AG04450 (cell line): ENCODE data around the gene TPD52L1. TPM values are rescaled to one million over a fixed set of nuclear protein-coding genes. Genes with fewer than 3 reads are reported as not detected.

Experiments used
- CTCF ChIA-PET: fragments of 300-600, 350-600 bp; formaldehyde crosslinking; extraction: SDS; loops from one replicate; lab custom pipeline; 2022; ENCODE audit warnings: antibody characterized with exemption, inconsistent platforms; lab: Charles Lee
- POLR2A ChIA-PET: fragments of 350-600 bp; formaldehyde crosslinking; extraction: SDS; loops from one replicate; lab custom pipeline; 2021; ENCODE audit warnings: antibody characterized with exemption, inconsistent platforms; lab: Yijun Ruan, JAX
- DNase-seq: peaks from one replicate; pipeline ENCODE4 v3.0.0-alpha.2; 2011; ENCODE audit warnings: low read depth, low spot score
- H3K27ac ChIP-seq: one replicate; pipeline ENCODE4 v1.5.1; 2012; ENCODE audit warnings: low read depth, low read length, control low read depth
- H3K27me3 ChIP-seq: one replicate; pipeline ENCODE4 v1.6.0; 2012; ENCODE audit warnings: low read length; ENCODE audit not compliant: control insufficient read depth, insufficient read depth
- H3K4me3 ChIP-seq: 2 replicates; pipeline ENCODE4 v1.5.1; 2011; ENCODE audit warnings: mild to moderate bottlenecking, low read depth, low read length, control low read depth
- H3K9me3 ChIP-seq: 2 replicates; pipeline ENCODE4 v1.5.1; 2012; ENCODE audit warnings: low read length; ENCODE audit not compliant: control insufficient read depth, insufficient read depth
- CTCF ChIP-seq: IDR thresholded peaks from 2 replicates; pipeline ENCODE4 v1.5.1; 2011; ENCODE audit warnings: low read depth, low read length, control low read depth, inconsistent platforms
- polyA plus RNA-seq: library from polyadenylated mRNA; depleted of rRNA; stranded (reverse); fragments of >200 nt; gene quantifications from 2 replicates; pipeline ENCODE4 v1.2.3, GENCODE V29; 2011

Gene TPD52L1
- polyA plus RNA-seq, 1 experiment: 11.1 TPM

GRCh38 chr6:125287718-125288117 is 134.1 kb downstream of the TPD52L1 start:
- ChIA-PET POLR2A (no interaction called here), CTCF (no interaction called here)
- no peak for DNase-seq
- Histone ChIP-seq H3K9me3 (peaks cover 3% of the 10 kb centered on the region; the same call in 1 of the 2 replicates), H3K4me3 (no peak overlapping the region), H3K27me3 (no peaks in the 10 kb centered on the region), H3K27ac (no peak overlapping the region)
- no peak for TF ChIP-seq CTCF

GRCh38 chr6:125293587-125293986 is 140.0 kb downstream of the TPD52L1 start:
- ChIA-PET POLR2A (no interaction called here), CTCF (no interaction called here)
- no peak for DNase-seq
- no peaks in the 10 kb centered on the region for H3K9me3 ChIP-seq
- no peak for TF ChIP-seq CTCF
- H3K27me3 ChIP-seq: no peaks in the 10 kb centered on the region
- no peak overlapping the region for H3K27ac ChIP-seq
- H3K4me3 ChIP-seq: no peak overlapping the region

GRCh38 chr6:125294036-125294435 is 140.5 kb downstream of the TPD52L1 start:
- POLR2A ChIA-PET: no interaction called here
- no peaks in the 10 kb centered on the region for H3K27me3 ChIP-seq
- TF ChIP-seq CTCF: no peak
- CTCF ChIA-PET: no interaction called here
- H3K27ac ChIP-seq: no peak overlapping the region
- no peaks in the 10 kb centered on the region for H3K9me3 ChIP-seq
- no peak for DNase-seq
- no peak overlapping the region for H3K4me3 ChIP-seq

- Histone ChIP-seq H3K27ac (no peak overlapping the region), H3K9me3 (no peaks in the 10 kb centered on the region), H3K27me3 (no peaks in the 10 kb centered on the region), H3K4me3 (no peak overlapping the region)
- ChIA-PET POLR2A (no interaction called here), CTCF (no interaction called here)
- no peak for DNase-seq
- no peak for TF ChIP-seq CTCF
Measured at GRCh38 chr6:125294925-125295324, 141.4 kb downstream of the TPD52L1 start.

- no peaks in the 10 kb centered on the region for H3K27me3 ChIP-seq
- no peak for TF ChIP-seq CTCF
- no peaks in the 10 kb centered on the region for H3K9me3 ChIP-seq
- no peak overlapping the region for H3K27ac ChIP-seq
- CTCF ChIA-PET: no interaction called here
- no peak for DNase-seq
- H3K4me3 ChIP-seq: no peak overlapping the region
- POLR2A ChIA-PET: no interaction called here
Measured at GRCh38 chr6:125296471-125296870, 142.9 kb downstream of the TPD52L1 start.
